ENCODE data around the gene PLXNA2.

DNA sequence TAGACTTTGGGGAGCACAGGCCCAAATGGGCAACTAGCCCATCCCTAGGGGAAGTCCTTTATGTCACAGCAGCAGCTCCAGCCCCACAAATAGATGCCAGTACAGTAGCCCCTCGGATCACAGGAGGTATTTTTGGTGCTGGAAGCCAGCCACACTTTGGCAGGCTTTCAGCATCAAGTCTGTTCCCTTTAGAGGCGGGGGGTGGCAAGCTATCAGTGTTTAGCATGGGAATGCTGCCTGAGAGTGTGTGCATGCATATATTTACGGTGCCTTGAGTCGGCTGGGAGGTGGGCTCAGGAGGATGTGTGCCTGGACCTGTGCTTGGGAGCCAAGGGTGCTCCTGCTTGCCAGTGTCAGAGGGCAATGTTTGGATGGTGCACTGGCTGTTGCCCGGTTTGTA, 3.5 kb upstream of the PLXNA2 start:
- TF ChIP-seq CTCF (IDR thresholded peaks at IDR 0.05), result no peak
- no peak for TF ChIP-seq POLR2A (IDR thresholded peaks at IDR 0.05)
- TF ChIP-seq POLR2AphosphoS5 (IDR thresholded peaks at IDR 0.05; ENCODE audit: insufficient read depth in 1 of 2, low read depth in 1 of 2), result no peak

Measured in vagina (tissue), 2 donors.